GM18870 (cell line): ENCODE measurements around the gene SGSM1.

Experiments used
- ATAC-seq: cut with Tn5 transposase; IDR thresholded peaks from one replicate; pipeline ENCODE4 v1.9.1; 2021; ENCODE audit warnings: moderate library complexity; ENCODE audit not compliant: unreplicated experiment

Gene SGSM1

GRCh38 chr22:24975125-24975640 lies 169.2 kb downstream of the SGSM1 start:
- ATAC-seq: no peak

GRCh38 chr22:24975813-24976341 lies 169.9 kb downstream of the SGSM1 start:
- ATAC-seq: no peak

- ATAC-seq: no peak
These were observed 170.6 kb downstream of the SGSM1 start for GRCh38 chr22:24976442-24977218.
